Hematopoietic multipotent progenitor cell treated with erythropoietin and hydrocortisone succinate and interleukin-3 and kit ligand, for 15 days (in vitro differentiated cells): Measurements from ENCODE around the gene PLA1A.
"Not testable (repeated sequence)": the region's sequence is repeated elsewhere in the genome, so short reads cannot be mapped to it uniquely, and the experiment has no call there.

ENCODE experiments used
- DNase-seq: peaks from one replicate; pipeline ENCODE4 v3.0.0-alpha.2; 2015; ENCODE audit warnings: low spot score

Gene PLA1A

DNA sequence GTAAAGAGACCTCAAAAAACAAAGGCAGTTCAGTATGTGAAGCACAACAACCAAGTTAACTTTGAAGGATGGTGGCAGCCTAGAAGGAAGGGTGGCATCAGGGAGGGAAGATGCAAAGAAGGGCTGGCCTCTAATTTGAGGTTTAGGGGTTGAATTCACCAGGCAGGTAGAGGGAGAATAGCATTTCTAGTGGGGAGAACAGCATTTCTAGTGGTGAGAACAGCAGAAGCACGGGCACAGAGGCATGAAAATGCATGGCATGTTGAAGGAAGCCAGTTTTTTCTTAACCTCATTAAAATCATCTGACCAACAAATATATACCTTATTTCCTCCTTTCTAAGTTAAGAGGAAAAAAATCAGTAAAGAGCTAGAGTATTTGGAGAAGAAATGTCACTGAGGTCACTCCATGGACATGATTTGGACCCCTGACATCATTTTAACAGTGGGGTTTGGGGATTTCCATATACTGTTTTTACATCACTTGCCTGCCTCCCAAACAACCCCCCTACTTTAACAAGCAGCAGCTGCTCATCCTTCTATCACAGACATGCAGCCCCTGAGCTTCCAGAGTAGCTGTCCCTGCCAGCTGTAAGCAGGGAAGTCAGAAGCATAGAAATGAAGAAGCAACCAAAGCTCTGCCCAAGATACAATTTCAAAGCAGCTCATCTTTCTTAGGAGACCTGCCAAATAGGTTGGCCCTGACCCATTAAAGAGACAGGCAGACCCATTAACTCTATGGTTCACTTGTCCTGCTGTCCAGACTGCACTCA is 65.1 kb downstream of the PLA1A start:
- no peak for DNase-seq

GRCh38 chr3:119663885-119664284 is 66.2 kb downstream of the PLA1A start:
- no peak for DNase-seq

DNA sequence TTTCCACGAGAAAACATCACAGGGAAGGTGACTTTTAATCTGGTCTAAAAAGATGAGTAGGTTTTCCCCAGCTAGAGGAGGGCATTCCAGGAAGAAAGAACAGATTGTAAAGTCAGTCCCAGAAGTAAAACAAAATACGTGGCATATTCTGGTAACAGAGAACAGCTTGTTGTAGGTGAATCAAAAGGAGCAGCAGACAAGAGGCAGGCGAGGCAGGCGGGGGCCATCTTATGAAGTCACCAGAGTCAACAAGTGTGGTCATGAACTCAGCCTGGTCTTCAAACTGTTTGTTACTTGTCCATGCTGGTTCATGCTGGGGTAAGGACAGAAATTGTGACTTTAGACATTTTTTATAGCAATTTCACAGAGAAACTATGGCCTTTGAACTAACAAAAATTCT is 66.7 kb downstream of the PLA1A start:
- DNase-seq, result no peak

DNA sequence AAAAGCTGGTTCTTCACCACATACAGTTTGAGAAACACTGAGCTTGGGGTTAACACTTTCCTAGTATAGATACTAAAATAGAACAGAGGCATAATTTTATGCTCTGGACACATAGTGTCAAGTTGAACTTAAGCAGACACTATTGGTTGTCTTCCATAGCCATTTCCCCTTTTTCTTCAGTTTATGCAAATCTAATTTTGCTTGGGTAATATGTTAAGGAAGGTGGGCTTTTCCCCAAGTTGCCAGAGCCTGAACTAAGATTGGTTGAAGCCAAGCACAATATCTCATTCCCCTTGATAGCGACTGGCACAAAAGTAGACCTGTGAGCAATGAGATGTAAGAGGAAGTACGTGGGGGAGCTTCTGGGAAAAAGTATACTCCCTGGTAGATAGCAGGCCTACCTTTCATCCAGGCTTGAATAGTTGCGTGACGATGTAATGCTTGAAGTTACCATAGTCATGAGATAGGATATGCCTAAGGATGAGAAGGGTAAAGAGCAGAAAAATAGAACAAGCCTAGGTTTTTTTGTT is 67.2 kb downstream of the PLA1A start:
- no peak for DNase-seq

- DNase-seq, result no peak
Measured at GRCh38 chr3:119665954-119666559, 68.4 kb downstream of the PLA1A start.

DNA sequence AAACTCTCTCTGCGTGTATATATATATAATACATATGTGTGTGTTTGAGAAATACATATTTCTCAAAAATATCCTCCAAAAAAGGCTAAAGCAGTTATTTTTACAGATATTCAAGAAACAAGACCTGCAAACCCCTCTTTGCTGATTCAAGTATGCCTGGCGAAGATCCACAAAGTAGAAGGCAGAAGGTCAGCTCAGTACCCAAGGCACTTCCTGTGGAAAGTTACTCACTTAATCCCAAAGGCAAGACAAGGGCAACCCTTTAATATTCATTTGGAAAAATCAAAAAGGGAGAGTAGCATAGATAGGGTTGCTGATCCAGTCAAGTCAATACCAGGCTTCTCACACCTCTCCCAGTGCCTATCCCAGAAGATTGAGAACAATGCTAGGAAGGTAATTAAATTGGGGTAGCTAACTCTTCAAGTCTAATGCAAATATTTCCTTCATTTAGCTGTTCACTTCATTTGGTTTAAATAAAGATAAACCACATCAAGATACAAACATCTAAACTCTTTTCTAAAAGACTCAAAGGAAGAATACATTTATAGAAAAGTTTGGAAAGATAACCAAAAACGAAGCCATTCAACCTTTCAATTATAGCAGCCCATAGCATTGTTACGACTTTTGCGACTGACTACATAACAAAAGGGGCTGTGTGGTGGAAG is 72.4 kb downstream of the PLA1A start:
- DNase-seq, result no peak

GRCh38 chr3:119672776-119673175 is 75.1 kb downstream of the PLA1A start:
- no peak for DNase-seq

DNA sequence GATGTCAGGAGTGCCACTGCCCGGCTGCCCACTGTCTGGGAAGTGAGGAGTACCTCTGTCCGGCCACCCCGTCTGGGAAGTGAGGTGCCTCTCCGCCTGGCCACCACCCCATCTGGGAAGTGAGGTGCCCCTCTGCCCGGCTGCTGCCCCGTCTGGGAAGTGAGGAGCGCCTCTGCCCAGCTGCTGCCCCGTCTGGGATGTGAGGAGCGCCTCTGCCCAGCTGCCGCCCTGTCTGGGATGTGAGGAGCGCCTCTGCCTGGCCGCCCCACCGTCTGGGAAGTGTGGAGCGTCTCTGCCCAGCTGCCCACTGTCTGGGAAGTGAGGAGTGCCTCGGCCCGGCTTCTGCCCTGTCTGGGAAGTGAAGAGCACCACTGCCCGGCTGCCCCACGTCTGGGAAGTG is 76.2 kb downstream of the PLA1A start:
- no peak for DNase-seq

GRCh38 chr3:119675188-119675874 is 77.6 kb downstream of the PLA1A start:
- DNase-seq, result no peak

GRCh38 chr3:119676020-119676419 is 78.3 kb downstream of the PLA1A start:
- no peak for DNase-seq

- DNase-seq, result peak; percentile 96
Measured at GRCh38 chr3:119676771-119677640, 79.3 kb downstream of the PLA1A start, which contains the start of gene COX17. Gene COX17 (minus strand): TSS chr3:119677406. CDS start chr3:119677310, 96 bp downstream.

DNA sequence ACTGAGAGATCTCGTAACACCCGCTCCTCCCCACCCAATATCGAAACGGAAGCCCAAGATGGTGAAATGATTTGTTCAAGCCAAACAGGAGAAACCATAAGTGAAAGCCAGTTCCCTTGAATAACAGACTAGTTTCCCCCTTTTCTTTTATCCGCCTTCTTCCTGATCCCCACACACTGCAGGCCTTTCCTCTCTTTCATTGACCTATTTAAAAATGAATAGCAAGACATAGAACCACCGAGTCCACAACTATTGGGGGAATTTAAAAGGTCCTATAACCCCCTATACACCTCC is 79.9 kb downstream of the PLA1A start:
- DNase-seq, result no peak

- DNase-seq, result not testable (repeated sequence)
Measured at GRCh38 chr3:119678209-119678608, 80.5 kb downstream of the PLA1A start.
